Stimulated activated CD4-positive, alpha-beta T cell treated with anti-CD3 and anti-CD28 coated beads, Interleukin-12 subunit alpha, Interleukin-12 subunit beta, amount 100 ng/mL, for 24 hours (primary cell): ENCODE data around the gene SDCCAG8.

Source experiments
- DNase-seq, 2 experiments: peaks; one replicate each; pipeline ENCODE4 v3.0.0-alpha.2; 2020; ENCODE audit warnings: low read depth in 2 of 2

Gene SDCCAG8

GRCh38 chr1:243482141-243483022 lies 226.5 kb downstream of the SDCCAG8 start:
- no peak for DNase-seq

GRCh38 chr1:243483071-243483771 lies 227.4 kb downstream of the SDCCAG8 start:
- DNase-seq, result no peak

GRCh38 chr1:243483952-243484351 lies 228.1 kb downstream of the SDCCAG8 start:
- DNase-seq, result no peak

GRCh38 chr1:243487036-243487648 lies 231.3 kb downstream of the SDCCAG8 start:
- DNase-seq, result no peak

GRCh38 chr1:243487649-243488227 lies 231.9 kb downstream of the SDCCAG8 start:
- no peak for DNase-seq

- no peak for DNase-seq
Measured at GRCh38 chr1:243488459-243489157, 232.8 kb downstream of the SDCCAG8 start.

- DNase-seq, result no peak
Measured at GRCh38 chr1:243489158-243489527, 233.3 kb downstream of the SDCCAG8 start.

- DNase-seq, result no peak
Measured at GRCh38 chr1:243489681-243490546, 234.1 kb downstream of the SDCCAG8 start.

- no peak for DNase-seq
Measured at GRCh38 chr1:243490748-243491686, 235.2 kb downstream of the SDCCAG8 start.

- DNase-seq, result no peak
Measured at GRCh38 chr1:243493156-243494129, 237.6 kb downstream of the SDCCAG8 start.

- no peak for DNase-seq
Measured at GRCh38 chr1:243494741-243495431, 239.0 kb downstream of the SDCCAG8 start.

- DNase-seq, result no peak
Measured at GRCh38 chr1:243495442-243496186, 239.8 kb downstream of the SDCCAG8 start.

GRCh38 chr1:243496187-243496646 lies 240.4 kb downstream of the SDCCAG8 start:
- DNase-seq, result no peak

- DNase-seq, result no peak
Measured at GRCh38 chr1:243496806-243497205, 241.0 kb downstream of the SDCCAG8 start.

GRCh38 chr1:243497939-243498681 lies 242.3 kb downstream of the SDCCAG8 start:
- DNase-seq, result no peak

GRCh38 chr1:243499248-243499647 lies 243.4 kb downstream of the SDCCAG8 start:
- no peak for DNase-seq
